Measurements from ENCODE around the gene FGF4. TPM values are rescaled to one million over a fixed set of nuclear protein-coding genes. Genes with fewer than 3 reads are reported as not detected.

Gene FGF4
- total RNA-seq, 1 donor from 2014 or later, result not detected

DNA sequence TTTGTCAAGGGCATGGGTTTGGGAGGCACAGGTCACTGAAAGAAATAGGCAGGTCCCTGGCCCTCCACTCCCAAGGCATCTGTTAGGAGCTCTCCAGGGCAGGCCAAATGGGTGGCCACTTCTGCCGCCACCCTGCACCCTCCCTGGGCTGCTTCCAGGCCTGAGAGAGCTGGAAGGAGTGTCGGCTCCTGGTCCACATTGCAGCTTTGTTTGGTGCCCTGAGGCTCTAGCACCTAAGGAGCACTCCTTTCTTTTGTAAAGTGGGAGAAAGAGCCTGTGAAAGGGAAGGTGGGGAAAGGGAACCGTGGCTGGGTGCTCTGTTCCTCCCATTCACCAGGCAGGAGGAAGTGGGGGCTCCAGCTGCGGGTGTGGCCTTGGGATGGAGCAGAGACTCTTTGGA, 12.3 kb upstream of the FGF4 start:
- Mint-ChIP-seq H3K36me3 (ENCODE audit: low read depth) (no peaks in the 10 kb centered on the region), H3K4me1 (no peaks in the 10 kb centered on the region), H3K27me3 (peaks cover 2% of the 10 kb centered on the region), H3K9me3 (no peaks in the 10 kb centered on the region), H3K4me3 (no peak overlapping the region), H3K27ac (no peak overlapping the region)
- ChIA-PET CTCF (no interaction called here), POLR2A (no interaction called here)
- intact Hi-C loops (cut with micrococcal nuclease), result no loop called here
- TF ChIP-seq CTCF (IDR thresholded peaks at IDR 0.05), result no peak
- no peak for ATAC-seq (ENCODE audit: low read depth)
- no peak for DNase-seq

- no peaks in the 10 kb centered on the region for H3K36me3 Mint-ChIP-seq (ENCODE audit: low read depth)
- no peak for TF ChIP-seq CTCF (IDR thresholded peaks at IDR 0.05)
- intact Hi-C loops (cut with micrococcal nuclease), result no loop called here
- DNase-seq, result no peak
- POLR2A ChIA-PET, result no interaction called here
- H3K4me1 Mint-ChIP-seq, result no peaks in the 10 kb centered on the region
- no peaks in the 10 kb centered on the region for H3K9me3 Mint-ChIP-seq
- no peak for ATAC-seq (ENCODE audit: low read depth)
- peaks cover 16% of the 10 kb centered on the region for H3K27me3 Mint-ChIP-seq
- CTCF ChIA-PET, result no interaction called here
- no peak overlapping the region for H3K27ac Mint-ChIP-seq
- H3K4me3 Mint-ChIP-seq, result no peak overlapping the region
Observed at GRCh38 chr11:69781241-69781640, 6.1 kb upstream of the FGF4 start.

DNA sequence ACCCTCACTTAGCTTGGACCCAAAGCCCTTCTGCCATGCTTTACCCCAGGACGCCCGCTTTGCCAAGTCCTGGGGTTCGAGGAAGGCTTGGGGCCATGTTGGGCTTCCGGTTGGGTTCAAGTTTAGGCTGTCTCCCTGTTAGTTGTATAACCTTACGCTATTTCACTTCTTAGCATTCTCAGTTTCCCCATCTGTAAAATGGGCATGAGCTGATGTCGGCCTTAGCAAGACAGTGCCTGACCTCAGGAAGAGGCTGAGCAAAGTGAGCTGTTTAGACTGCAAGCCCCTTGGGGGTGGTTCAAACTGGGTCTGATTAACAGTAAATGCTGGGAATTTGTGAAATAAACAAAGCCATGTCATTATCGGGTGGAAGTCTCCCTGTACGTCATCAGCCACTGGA, 3.2 kb upstream of the FGF4 start:
- H3K9me3 Mint-ChIP-seq, result no peaks in the 10 kb centered on the region
- H3K27me3 Mint-ChIP-seq, result peaks cover 23% of the 10 kb centered on the region
- no peak overlapping the region for H3K27ac Mint-ChIP-seq
- ChIA-PET CTCF (interaction anchor here (0.6 kb wide), 1 partner anchor 64 kb away, joined by 3 read pairs; no protein-coding TSS in a partner anchor), POLR2A (no interaction called here)
- ATAC-seq (ENCODE audit: low read depth), result no peak
- no peaks in the 10 kb centered on the region for H3K4me1 Mint-ChIP-seq
- DNase-seq, result no peak
- no peak overlapping the region for H3K4me3 Mint-ChIP-seq
- TF ChIP-seq CTCF (IDR thresholded peaks at IDR 0.05), result no peak
- intact Hi-C loops (cut with micrococcal nuclease), result no loop called here
- no peaks in the 10 kb centered on the region for H3K36me3 Mint-ChIP-seq (ENCODE audit: low read depth)

GRCh38 chr11:69774354-69775162, 583 bp downstream of the FGF4 start:
- DNase-seq, result no peak
- intact Hi-C loops (cut with micrococcal nuclease), result no loop called here
- Mint-ChIP-seq H3K9me3 (no peaks in the 10 kb centered on the region), H3K4me3 (no peak overlapping the region), H3K36me3 (ENCODE audit: low read depth) (no peaks in the 10 kb centered on the region), H3K4me1 (no peaks in the 10 kb centered on the region), H3K27ac (no peak overlapping the region), H3K27me3 (peaks cover 43% of the 10 kb centered on the region)
- no peak for TF ChIP-seq CTCF (IDR thresholded peaks at IDR 0.05)
- ChIA-PET POLR2A (no interaction called here), CTCF (no interaction called here)
- no peak for ATAC-seq (ENCODE audit: low read depth)

- no peak overlapping the region for H3K27ac Mint-ChIP-seq
Observed at GRCh38 chr11:69773626-69774353, 1.4 kb downstream of the FGF4 start.

More at GRCh38 chr11:69773626-69774353, 1.4 kb downstream of the FGF4 start:
- no peak for ATAC-seq (ENCODE audit: low read depth)
- TF ChIP-seq CTCF (IDR thresholded peaks at IDR 0.05), result no peak
- intact Hi-C loops (cut with micrococcal nuclease), result no loop called here
- Mint-ChIP-seq H3K4me3 (no peak overlapping the region), H3K36me3 (ENCODE audit: low read depth) (no peaks in the 10 kb centered on the region), H3K4me1 (no peaks in the 10 kb centered on the region), H3K9me3 (no peaks in the 10 kb centered on the region), H3K27me3 (peaks cover 48% of the 10 kb centered on the region)
- DNase-seq, result no peak
- CTCF ChIA-PET, result no interaction called here
- POLR2A ChIA-PET, result no interaction called here

All from activated B cell treated with CpG ODN at 0.5 μM for 24 hours (primary cell).